Stimulated activated CD4-positive, alpha-beta T cell treated with anti-CD3 and anti-CD28 coated beads, Interleukin-12 subunit alpha, Interleukin-12 subunit beta, amount 100 ng/mL, for 4 hours (primary cell): Measurements from ENCODE around the gene TTC34.
A peak's percentile ranks its signal among the peaks of the same experiment; 100 is the strongest.

Source experiments
- DNase-seq: peaks from one replicate; pipeline ENCODE4 v3.0.0-alpha.2; 2020

TTC34 gene, protein sequence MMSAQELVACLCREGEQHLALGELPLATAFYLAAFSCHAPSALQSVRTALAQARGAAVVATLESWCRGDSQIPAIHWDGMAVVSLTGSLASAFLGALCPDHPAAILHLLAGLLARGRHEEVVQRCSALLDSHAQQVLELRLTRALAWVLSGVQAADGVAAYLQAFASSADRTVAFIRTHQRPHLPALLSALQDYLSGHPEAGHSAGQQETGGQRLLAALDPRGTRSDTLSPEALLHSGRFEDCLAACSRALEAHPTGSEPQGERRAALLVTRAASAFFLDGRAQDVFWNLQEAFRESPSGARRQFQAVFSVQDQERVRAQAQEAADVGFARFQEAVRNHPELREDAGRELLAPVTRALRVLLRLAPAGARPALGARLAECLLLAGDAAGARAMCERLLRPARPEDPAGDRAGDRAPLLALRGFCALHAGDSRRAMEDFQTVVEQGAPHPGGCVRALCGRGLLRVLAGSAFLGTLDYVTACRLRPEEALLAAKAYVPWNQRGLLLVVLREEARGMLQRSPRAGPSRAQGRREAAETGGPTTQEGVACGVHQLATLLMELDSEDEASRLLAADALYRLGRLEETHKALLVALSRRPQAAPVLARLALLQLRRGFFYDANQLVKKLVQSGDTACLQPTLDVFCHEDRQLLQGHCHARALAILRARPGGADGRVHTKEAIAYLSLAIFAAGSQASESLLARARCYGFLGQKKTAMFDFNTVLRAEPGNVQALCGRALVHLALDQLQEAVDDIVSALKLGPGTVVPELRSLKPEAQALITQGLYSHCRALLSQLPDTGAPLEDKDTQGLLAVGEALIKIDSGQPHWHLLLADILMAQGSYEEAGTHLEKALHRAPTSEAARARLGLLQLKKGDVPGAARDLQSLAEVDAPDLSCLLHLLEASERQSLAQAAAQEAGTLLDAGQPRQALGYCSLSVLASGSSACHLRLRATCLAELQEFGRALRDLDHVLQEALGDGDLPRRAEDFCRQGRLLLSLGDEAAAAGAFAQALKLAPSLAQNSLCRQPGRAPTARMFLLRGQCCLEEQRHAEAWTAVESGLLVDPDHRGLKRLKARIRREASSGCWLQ

DNA sequence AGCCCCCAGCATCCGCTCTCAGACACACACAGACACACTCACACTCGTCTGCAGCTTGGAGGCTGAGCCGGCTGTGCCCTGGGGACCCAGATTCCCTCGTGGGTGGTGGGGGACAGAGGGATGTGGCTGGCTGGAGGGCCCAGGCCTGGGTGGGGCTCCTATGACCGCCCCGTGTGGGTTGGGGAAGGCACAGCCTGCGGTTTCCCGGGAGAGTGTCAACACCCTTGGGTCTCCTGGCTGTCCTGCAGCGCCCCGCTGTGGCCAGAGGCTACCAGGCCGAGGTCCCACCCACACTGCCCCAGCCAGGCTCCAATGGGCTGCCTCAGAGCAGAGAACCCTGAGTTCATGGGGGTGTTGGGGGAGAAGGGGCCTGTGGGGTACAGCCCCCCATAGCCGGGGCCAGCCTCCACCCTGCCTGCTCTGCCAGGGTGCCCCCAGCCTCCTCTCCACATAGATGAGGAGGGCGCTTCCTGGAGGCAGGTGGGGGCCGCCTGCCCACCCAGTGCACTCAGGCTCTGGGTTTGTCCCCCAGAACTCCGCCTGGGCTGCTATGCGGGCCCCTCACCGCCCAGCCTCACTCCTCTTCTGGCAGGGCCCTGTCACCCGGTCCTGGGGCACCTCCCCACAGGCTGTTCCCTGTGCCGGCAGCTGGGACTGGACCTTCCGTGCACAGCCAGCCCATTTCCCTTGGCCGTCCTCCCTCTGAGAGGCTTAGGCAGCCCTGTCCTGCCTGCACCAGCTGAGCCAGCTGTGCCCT lies at the start of gene TTC34:
TSS of gene TTC34 (minus strand) at position 159 of the 757 bp plus-strand sequence. CDS start 866 bp downstream, outside the sequence.
- DNase-seq: peak; percentile 18

DNA sequence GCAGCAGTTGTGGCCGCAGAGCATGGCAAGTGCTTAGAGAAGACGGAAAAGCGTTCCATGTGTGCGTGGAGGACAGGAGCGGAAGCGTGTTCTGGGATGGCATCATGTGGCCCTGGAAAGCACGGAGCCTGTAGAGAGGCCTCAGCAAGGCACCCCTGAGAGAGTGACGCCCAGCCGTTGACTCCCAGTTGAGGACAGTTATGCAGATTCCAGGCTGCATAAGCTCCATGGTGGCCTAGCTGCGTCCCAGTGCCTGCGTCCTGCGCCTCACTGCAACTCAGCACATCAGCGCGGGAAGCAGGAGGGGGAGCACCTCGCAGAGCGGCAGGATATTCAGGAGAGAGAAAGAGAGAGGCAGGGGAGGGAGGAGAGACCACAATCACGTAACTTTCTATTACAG lies 49.0 kb upstream of the TTC34 start:
- DNase-seq: no peak

DNA sequence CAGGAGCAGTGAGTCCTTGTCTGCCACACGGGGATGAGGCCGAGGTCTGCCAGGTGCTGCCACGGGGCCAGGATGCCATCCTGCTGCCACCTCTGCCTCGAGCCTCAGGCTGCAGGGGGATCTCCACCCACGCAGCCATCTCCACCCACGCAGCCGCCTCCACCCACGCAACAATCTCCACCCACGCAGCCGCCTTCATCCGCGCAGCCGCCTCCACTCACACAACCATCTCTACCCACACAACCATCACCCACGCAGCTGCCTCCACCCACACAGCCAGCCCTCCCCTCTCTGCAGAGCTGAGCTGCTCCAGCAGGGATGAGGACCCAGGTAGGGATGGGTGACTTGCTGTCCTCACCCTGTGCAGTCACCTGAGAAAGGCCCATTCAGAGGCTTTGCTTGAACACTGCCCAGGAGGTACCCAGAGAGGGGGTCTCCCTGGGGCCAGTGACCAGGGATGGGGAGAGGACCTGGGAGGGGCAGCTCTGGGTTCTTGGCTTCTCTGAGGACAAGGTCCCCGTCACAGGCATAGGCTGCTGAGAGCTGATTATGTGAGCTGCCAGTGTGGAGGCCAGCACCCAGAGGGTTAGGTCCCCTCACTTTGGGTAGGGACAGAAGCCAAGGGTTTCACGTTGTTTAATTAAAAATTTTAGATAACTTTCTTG lies 46.6 kb upstream of the TTC34 start:
- DNase-seq: no peak

DNA sequence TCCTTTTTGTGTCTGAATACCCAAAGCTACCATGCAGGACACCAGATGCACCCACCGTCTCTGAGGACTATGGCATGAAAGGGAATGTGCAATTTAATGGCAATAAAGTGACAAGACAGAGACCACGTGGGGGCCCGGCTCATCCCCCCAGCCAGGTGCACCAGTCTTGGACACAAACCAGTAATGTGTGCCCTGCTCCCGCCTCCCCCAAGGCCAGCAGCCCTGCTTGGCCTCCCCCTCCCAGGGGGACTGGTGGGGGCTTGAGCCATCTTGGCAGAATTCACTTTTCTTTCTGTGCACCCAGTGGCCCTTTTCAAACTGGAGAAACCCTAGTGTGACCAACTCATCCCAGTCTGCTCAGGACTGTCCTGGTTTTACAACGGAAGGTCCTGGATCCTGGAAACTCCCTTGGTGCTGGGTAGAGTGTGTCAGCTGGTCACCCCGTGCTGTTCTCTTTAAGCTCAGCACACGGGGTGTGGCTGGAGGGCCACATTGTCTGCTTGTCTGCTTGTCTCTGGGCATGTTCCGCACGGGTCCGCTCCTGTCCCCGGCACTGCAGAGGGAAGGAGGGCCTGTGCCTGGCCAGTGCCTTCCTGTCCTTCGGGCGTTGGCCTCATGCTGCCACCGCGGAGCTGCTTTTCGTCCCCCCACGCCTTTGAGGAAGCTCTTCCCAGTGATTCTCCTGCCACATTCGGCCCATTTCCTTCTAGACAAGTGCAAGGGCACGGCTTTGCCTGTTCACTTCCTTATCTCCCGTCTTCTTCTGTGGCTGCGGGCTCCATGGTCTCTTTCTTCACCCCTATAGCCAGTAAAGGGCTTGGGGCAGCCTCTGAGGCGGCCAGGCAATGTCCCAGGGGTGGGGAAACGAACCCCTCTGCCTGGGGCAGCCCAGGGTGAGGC lies 45.8 kb upstream of the TTC34 start:
- DNase-seq: no peak

DNA sequence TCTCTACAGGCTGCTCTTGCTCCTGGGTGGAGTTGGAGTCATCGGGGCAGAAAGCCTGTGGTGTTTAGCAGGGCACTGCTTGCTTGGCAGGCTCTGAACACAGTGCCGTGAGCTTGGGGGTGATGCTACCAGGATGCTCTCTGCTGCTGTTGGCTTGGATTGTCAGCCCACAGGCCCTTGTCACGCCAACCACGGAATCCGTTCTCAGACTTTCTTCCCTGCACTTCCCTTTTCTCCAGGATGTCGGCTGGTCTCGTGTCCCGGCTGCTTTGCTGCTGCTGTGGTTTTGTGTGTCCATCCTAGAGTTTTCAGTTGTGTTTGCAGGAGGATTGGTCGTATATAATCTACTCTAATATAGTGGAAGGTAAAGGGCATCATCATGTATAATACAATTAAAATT lies 44.4 kb upstream of the TTC34 start:
- DNase-seq: no peak

DNA sequence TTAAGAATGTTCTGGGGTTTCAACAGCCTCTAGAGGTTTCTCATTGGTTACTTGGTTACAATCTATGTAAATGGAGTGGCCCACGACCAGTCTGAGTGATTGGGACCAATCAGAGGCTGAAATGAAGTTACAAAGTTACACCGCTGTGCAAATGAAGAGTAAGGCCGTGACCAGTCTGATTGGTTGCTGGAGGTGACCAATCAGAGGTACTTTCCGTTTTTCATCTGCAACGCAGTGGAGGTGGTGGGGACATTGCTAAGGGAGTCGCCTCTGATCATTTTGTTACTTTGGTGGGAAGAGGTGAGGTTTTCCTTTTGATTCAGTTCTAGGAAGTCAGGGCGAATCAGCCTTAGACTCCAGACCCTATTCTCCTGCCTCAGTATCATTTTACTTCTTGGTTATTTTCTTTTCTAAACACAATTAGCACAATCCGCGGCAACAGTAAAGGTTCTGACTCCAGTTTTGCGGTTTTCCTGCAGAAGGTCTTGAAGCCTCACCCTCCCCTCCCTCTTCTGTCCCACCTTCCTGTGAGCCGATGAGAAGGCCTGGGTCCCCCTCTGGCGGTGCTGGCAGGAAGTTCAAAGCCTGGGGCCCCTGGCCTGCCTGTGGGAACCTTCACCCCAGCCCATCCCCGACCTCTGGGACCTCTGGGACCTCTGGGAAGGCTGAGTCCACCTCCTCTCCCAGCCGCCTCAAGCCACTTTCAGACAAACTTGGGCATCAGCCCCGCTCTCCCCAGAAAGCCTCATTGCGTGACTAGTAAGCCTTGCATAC lies 38.7 kb upstream of the TTC34 start:
- peak; percentile 52 for DNase-seq

DNA sequence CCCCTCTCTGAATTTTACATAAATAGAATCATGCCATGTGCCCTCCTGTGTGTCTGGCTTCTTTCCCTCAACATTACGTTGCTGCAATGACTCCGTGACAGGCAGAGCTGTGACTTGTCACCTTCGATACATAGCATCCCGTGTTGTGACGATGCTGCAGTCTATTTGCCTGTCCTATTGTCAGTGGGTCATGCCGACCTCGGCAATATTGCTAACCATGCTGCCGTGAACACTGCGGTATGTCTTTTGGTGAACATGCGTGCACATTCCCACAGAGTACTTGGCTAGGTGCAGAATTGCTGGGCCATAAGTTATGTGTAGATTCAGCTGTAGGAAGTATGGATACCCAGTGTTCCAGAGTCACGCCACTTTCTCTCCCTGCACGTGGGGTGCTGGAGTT lies 36.3 kb upstream of the TTC34 start:
- DNase-seq: no peak

DNA sequence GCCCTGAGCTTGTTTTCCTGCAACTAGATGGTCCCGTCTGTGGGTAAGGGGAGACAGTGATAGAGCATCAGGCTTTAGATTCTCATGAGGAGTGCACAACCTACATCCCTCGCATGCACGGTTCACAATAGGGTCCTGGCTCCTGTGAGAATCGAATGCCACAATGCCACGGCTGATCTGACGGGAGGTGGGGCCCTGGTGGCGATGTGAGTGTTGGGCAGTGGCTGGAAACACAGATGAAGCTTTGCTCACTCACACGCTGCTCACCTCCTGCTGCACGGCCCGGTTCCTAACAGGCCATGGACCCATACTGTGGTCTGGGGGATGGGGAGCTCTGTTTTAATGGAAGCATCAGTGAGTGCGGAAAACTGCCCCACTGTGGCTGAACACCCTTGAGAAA lies 35.8 kb upstream of the TTC34 start:
- DNase-seq: no peak

DNA sequence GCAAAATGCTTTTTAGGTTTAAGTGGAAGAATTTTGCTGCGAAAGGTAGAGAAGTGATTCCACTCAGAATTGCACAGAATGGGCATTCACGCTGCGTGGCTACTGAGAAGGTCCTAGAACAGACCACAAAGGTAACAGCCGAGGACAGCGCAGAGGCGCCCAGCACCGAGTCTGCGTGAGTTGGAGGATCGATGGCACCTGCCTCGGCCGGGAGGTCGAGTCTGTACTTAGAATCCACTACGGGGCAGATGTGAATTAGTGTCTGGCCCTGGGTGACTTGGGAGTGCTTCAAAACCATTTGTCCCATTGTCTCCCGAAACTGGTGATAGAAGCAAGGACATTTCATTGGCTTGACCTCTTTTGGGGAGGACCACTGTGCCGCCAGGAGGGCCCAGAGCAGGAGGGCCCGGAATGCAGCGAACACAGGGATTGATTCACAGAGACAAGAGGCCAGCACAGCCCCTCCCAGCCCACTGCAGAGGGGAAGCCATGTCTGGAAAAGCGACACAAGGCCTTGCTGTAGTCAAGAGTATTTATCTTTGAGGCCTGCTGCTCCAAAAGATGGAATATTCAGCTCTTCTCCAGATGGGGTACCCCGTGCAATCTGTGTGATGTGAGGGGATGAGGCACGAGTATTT lies 35.0 kb upstream of the TTC34 start:
- DNase-seq: no peak

DNA sequence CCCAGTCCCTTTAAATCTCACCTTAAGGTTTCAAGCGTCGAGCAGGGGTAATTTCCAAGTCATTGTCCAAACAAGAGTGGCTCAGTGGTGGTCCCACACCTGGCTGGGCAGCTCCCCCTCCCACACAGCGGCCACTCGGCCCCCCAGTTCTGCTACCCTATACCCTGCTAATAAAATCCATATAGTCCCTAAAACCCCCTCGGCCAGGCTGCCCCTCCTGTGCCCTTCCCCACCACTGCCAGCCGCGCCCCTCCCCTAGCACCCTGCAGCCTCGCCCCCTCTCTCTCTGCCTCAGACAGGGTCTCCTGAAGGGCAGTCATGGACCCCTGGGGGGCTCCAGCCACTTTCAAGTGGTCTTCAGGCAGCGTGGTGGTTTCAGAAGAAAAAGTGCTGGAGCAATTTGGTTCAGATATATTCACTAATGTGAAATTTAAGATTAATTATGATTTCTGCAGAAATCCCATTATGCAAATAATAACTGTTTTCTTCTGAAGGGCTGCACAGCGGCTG lies 34.2 kb upstream of the TTC34 start:
- DNase-seq: no peak

DNA sequence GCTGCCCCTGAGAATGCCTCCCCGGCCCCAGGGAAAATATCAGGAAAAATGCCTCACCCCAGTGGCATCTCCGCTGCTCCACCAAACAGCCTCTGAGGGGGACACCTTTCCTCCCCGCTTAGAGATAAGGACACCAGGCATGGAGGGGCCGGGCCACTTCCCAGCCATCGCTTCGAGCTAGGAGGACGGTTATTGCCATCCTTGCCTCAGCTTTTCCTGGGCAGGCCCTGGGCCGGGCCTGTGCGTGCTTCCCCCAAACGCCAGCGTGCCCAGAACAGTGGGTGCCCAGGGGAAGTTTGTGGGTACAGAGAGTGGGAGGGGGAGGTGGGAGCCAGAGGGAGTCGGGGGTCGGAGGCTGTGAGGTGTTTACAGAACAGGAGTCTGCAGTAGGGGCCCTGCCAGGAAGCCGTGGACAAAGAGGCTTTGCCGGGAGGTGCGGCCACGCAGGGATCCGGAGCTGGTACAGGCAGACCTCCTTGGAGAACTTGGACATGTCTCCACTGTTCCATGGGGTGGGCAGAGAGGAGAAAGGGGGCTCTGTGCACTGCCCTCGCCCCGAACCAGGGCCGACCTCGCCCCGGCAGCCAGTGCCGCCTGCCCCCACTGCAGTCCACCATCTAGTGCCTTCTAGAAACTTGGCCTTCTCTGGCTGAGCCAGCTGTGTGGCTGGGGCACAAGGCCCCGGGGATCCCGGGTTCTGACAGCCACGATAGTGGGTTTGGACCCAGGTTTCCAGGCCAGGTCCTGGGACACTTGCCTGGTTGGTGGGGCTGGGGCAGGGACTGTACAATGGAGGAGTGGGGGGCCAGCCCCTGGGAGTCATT lies 33.5 kb upstream of the TTC34 start:
- DNase-seq: no peak

DNA sequence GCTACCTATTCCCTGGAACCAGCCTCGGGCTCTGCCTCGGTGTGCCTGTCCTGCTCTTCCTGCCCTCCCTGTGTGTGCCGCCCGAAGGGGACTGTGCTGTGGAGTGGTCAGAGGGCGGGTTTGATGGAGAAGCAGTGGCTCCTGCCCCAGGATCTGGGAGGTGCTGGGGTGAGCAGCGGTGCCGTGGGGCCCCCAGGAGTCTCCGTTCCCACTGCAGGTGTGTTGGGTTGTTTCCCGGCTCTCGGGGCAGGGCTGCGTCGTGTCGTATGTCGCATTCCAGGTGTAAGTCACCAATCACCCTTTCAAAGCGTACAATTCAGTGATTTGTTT lies 32.6 kb upstream of the TTC34 start:
- DNase-seq: no peak

DNA sequence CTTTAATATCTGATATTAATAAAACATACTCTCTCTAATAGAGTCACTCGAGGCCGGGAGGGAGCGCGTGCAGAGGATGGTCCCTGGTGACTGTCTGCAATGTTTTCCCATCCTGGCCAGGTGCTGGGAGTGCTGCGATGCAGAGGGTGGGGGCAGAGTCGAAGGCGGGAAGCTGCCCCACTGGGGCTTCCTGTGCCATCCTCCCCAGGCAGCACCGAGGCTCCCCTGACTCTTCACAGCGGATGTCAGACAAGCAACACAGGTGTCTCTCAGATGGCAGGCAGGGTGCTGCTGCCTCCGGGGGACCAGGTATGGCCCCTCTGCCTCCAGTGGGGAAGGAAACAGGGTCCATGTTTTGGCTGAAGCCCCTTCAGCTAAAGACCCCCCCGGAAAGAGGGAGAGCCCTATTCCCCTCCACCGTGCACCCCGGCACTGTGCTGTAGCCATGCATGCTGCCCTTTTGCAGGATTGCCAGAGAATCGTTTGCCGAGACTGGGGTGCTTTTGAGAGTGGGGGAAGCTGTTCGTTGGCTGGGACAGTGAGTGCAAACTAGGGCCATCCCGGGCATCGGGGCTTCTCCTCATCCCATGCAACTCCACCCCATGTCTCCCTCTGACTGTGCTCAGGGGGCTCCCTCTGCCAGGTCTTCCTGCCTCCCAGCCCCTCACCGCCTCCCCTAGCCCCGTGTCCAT lies 32.1 kb upstream of the TTC34 start:
- DNase-seq: no peak

DNA sequence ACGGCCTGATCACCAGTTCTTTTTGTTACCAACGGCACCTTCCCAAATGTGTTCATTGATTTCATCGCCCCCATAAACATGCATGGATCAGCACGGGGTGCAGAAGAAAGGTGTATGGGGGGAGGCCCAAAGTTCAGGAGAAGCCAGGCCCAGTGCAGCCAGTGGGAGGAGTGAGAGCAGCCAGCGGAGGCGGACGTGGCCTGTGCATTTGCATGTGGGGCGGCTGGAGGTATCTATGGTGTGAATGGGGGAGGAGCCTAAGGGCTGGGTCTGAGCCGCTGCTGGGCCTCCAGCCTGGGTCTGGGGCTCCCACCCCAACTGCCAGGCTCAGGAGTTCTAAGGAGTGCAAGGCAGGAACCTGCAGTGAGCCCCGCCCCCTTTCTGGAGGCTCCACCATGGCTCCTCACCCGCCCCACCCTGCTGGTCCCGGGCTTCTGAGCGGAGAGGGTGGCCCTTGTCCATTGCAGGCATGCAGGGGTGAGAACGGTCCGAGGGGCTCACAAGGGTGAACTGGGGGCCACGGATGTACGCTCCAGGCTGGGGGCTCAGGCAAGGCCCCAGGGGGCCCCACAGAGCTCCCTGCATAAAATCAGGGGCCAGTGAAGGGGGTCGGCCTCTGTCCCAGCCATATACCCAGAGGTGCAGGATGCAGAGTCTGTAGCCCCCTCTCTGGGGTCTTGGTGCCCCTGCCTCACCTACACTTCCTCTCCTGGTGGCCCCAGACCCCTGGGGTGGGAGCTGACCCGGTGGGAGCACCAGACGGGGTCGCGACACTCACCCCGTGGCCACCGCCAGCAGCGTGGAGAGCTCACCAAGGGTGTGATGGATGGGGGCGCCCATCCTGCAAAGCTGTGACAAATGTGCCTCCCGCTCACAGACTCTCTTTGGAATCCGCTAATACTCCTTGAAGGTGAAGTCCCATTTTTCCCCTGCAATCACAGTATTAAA lies 31.3 kb upstream of the TTC34 start:
- no peak for DNase-seq

DNA sequence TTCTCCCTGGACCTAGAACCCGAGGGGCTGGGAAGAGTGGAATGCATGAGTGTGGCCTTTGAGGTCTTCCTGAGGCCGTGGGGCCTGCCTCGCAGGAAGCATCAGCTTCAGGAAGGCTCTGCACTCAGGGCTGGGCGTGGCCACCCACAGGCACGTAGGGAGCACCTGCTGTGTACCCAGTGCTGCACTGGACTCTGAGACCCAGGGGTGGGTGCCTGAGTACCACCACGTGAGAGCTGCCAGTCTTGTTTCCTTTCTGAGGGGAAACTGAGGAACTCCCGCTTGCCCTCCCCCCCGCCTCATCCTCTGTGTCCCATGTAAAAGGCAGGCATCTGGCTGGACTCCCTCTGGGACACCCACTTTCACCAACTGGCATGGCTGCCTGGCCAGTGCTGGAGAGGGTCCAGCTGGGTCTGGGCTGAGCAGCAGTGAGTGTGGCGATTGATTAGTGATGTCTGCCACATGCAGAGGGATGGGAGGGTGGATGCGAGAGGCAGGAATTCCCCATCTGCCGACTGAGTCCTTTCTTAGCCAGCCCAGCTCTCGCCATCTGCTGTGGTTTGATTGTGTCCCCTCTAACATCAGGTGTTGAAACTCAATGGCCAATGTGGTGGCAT lies 30.2 kb upstream of the TTC34 start:
- no peak for DNase-seq

DNA sequence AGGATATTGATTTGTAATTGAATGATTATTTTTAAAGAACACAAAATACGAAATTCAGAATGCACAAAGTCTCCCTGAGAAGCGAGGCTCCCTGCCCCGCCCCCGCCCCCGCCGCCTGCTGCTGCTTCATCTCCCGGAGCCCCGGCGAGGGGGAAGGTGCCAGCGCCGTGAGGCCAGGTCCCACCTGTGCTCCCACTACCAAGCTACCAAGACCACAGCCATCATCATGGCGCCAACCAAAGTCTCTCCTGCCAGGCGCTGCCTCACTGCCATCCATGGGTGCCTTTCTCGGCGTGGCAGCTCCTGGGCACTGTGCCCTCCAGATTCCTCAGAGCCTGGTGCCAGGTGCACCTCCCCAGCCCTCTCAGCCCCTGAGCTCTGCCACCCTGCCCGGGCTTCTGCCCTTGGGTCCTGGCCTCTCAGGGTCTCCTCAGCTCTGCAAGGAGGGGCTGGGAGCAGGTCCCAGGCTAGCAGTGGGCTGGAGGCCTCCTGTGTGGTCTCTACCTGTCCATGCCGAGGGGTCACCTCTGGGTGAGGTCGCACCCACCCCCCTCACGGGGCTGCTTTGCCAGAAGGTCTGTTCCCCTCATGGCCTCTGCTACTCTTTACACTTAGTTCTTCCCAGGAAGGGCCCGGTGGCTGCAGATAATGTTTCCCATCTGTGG lies 29.4 kb upstream of the TTC34 start:
- DNase-seq: no peak
